Measurements from ENCODE around the gene CFAP99. TPM values are rescaled to one million over a fixed set of nuclear protein-coding genes. Genes with fewer than 3 reads are reported as not detected.
A peak's percentile ranks its signal among the peaks of the same experiment; 100 is the strongest.

The CFAP99 gene
- total and polyA plus RNA-seq, 2 of the 8 experiments (the other 6 are each of a cell fraction or from before 2014, with no cell fraction given), result not detected

GRCh38 chr4:2462218-2462991, 43.6 kb downstream of the CFAP99 start (continued):
- TF ChIP-seq CTCF (IDR thresholded peaks at IDR 0.05; ENCODE audit: control extremely low read depth in 1 of 3, insufficient read depth in 1 of 3, low read depth in 1 of 3, low read length in 3 of 3) (peak in 2 of 3 experiments; percentile 43 to 50; a peak in 3 of 4 replicates), CBX8 (IDR thresholded peaks at IDR 0.05; ENCODE audit: borderline replicate concordance, low read depth, low read length) (no peak), RNF2 (IDR thresholded peaks at IDR 0.05; ENCODE audit: borderline replicate concordance, low read depth, low read length, missing control alignments, poor library complexity, severe bottlenecking) (no peak), SIX5 (IDR thresholded peaks at IDR 0.05; ENCODE audit: low read depth, low read length) (no peak), FOSL1 (IDR thresholded peaks at IDR 0.05; ENCODE audit: insufficient read depth, low read depth, low read length) (0 out of 2 replicates have a peak, but pooled peaks have one; percentile 16), NANOG (IDR thresholded peaks at IDR 0.05; ENCODE audit: insufficient read depth, low read depth, low read length, poor library complexity, severe bottlenecking) (no peak), POLR2A (IDR thresholded peaks at IDR 0.05; ENCODE audit: control extremely low read depth in 1 of 2, low read depth in 2 of 2, low read length in 2 of 2) (no peak), HDAC2 (IDR thresholded peaks at IDR 0.05; ENCODE audit: borderline replicate concordance in 1 of 2, low read depth in 2 of 2, low read length in 2 of 2) (no peak), HDAC6 (IDR thresholded peaks at IDR 0.05; ENCODE audit: low read depth, low read length) (no peak), TBP (IDR thresholded peaks at IDR 0.05; ENCODE audit: low read depth, low read length) (no peak; the same call in 1 of the 2 replicates), RAD21 (IDR thresholded peaks at IDR 0.05 in 1 of 2, conservative IDR thresholded peaks at IDR 0.05 in 1 of 2; ENCODE audit: low read depth in 2 of 2, low read length in 2 of 2) (peak; percentile 10 to 38; a peak in 1 of 4 replicates), CBX5 (IDR thresholded peaks at IDR 0.05; ENCODE audit: low read depth, low read length) (no peak)

Data from H1 (cell line).